CD4-positive, alpha-beta T cell (primary cell): ENCODE measurements around the gene CPAMD8. TPM values are rescaled to one million over a fixed set of nuclear protein-coding genes. Genes with fewer than 3 reads are reported as not detected.

ENCODE experiments used
- ATAC-seq: fragments of 200-7000 bp; cut with Tn5 transposase; one replicate; pipeline ENCODE4 v1.10.0; 2022; ENCODE audit warnings: mild to moderate bottlenecking; ENCODE audit not compliant: poor library complexity
- CTCF ChIA-PET: fragments of 350-600 bp; sonication (Branson Sonifier 250); formaldehyde crosslinking; loops from one replicate; lab custom pipeline; 2021; ENCODE audit warnings: antibody characterized with exemption, inconsistent platforms; lab: Charles Lee
- POLR2A ChIA-PET: fragments of 350-600 bp; sonication (Branson Sonifier 250); formaldehyde crosslinking; loops from one replicate; lab custom pipeline; 2021; ENCODE audit warnings: antibody characterized with exemption, inconsistent platforms; lab: Charles Lee
- DNase-seq, 14 experiments: peaks; one replicate each; pipeline ENCODE4 v3.0.0-alpha.2; 2013 to 2020; ENCODE audit warnings: mixed read lengths in 2 of 14
- H3K27ac ChIP-seq, 2 donors: one replicate each; pipeline versions ENCODE4 v1.5.1 to v1.7.0; 2013; ENCODE audit warnings: low read length in 2 of 2, low read depth in 1 of 2, mild to moderate bottlenecking in 1 of 2
- H3K27me3 ChIP-seq, 2 experiments: 1 replicate in 1 of 2; 2 replicates in 1 of 2; pipeline versions ENCODE4 v1.6.1 to v1.7.0; 2013; ENCODE audit warnings: low read length in 2 of 2, control low read depth in 1 of 2, mild to moderate bottlenecking in 1 of 2, moderate library complexity in 1 of 2; ENCODE audit not compliant: insufficient read depth in 2 of 2, control insufficient read depth in 1 of 2
- H3K36me3 ChIP-seq: one replicate; pipeline ENCODE4 v1.6.1; 2013; ENCODE audit warnings: low read length, control low read depth; ENCODE audit not compliant: insufficient read depth
- H3K4me1 ChIP-seq: one replicate; pipeline ENCODE4 v1.6.1; 2013; ENCODE audit warnings: low read length, control low read depth; ENCODE audit not compliant: insufficient read depth
- H3K4me3 ChIP-seq: one replicate; pipeline ENCODE4 v1.5.1; 2013; ENCODE audit warnings: mild to moderate bottlenecking, low read length, moderate library complexity
- H3K9me3 ChIP-seq, 2 experiments: 1 replicate in 1 of 2; 2 replicates in 1 of 2; pipeline versions ENCODE4 v1.6.1 to v1.7.0; 2013; ENCODE audit warnings: low read length in 2 of 2, mild to moderate bottlenecking in 2 of 2, control low read depth in 1 of 2, moderate library complexity in 1 of 2; ENCODE audit not compliant: control insufficient read depth in 1 of 2, insufficient read depth in 1 of 2
- H3K27ac Mint-ChIP-seq: one replicate; pipeline ENCODE4 v1.8.0; 2020; ENCODE audit warnings: mixed read lengths
- H3K27me3 Mint-ChIP-seq: one replicate; pipeline ENCODE4 v1.8.0; 2021; ENCODE audit warnings: mixed read lengths
- H3K36me3 Mint-ChIP-seq: one replicate; pipeline ENCODE4 v1.8.0; 2021; ENCODE audit warnings: low read depth, mixed read lengths
- H3K4me1 Mint-ChIP-seq: one replicate; pipeline ENCODE4 v1.8.0; 2021; ENCODE audit warnings: low read depth, mixed read lengths
- H3K4me3 Mint-ChIP-seq: one replicate; pipeline ENCODE4 v1.8.0; 2020; ENCODE audit warnings: mild to moderate bottlenecking, mixed read lengths
- H3K9me3 Mint-ChIP-seq: one replicate; pipeline ENCODE4 v1.8.0; 2020; ENCODE audit warnings: mixed read lengths
- intact Hi-C, 2 experiments: fragments of 100-400 bp; cut with DNase I in 1 of 2; cut with micrococcal nuclease in 1 of 2; formaldehyde crosslinking; loops; one replicate each; pipeline versions ENCODE4 v1.15.1 to v1.9.0; 2023 to 2025; cut with DNase I, micrococcal nuclease
- total RNA-seq, 174 experiments: library from RNA in 2 of 174; stranded (reverse) in 2 of 174; gene quantifications; one replicate each; pipeline ENCODE4 v1.2.3 and lab custom pipeline; 2021 to 2026
- TF ChIP-seq, protein P1 (sequence below): fragments of 200-600 bp; IDR thresholded peaks from one replicate; pipeline ENCODE4 v1.8.0; 2022; ENCODE audit warnings: antibody characterized with exemption, mild to moderate bottlenecking

The CPAMD8 gene
- total RNA-seq, 2 experiments from 2014 or later = 0.05 to 0.34 TPM

DNA sequence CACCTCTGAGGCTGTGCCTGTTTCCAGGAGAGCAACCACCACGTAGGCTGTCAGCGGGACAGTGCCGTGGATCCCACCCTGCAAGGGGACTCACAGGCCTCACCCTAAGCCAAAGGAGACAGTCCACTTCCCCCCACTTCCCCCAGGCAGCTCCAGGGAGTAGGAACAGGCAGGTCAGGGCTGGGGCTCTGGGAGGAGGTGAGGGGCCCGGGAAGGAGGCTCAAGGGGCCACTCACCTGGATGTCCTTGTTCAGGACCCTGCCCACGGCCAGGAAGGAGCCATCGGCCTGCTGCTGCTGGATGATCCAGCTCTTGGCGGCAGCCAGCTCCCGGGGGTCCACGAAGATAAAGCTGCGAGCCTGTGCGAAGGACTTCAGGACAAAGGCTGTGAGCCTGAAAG lies 112.2 kb downstream of the CPAMD8 start:
- intact Hi-C loops = no loop called here
- Histone ChIP-seq H3K9me3 (peaks cover 32 to 34% of the 10 kb centered on the region in 2 experiments), H3K36me3 (no peaks in the 10 kb centered on the region), H3K4me3 (no peak overlapping the region), H3K27ac (no peak overlapping the region), H3K4me1 (no peaks in the 10 kb centered on the region), H3K27me3 (peaks cover 0 to 3% of the 10 kb centered on the region in 2 experiments)
- Mint-ChIP-seq H3K9me3 (peaks cover 12% of the 10 kb centered on the region), H3K4me1 (no peaks in the 10 kb centered on the region), H3K27ac (no peak overlapping the region), H3K36me3 (no peaks in the 10 kb centered on the region), H3K4me3 (no peak overlapping the region), H3K27me3 (peaks cover 18% of the 10 kb centered on the region)
- POLR2A ChIA-PET = no interaction called here
- no peak for ATAC-seq
- CTCF ChIA-PET = no interaction called here
- TF ChIP-seq, protein P1, sequence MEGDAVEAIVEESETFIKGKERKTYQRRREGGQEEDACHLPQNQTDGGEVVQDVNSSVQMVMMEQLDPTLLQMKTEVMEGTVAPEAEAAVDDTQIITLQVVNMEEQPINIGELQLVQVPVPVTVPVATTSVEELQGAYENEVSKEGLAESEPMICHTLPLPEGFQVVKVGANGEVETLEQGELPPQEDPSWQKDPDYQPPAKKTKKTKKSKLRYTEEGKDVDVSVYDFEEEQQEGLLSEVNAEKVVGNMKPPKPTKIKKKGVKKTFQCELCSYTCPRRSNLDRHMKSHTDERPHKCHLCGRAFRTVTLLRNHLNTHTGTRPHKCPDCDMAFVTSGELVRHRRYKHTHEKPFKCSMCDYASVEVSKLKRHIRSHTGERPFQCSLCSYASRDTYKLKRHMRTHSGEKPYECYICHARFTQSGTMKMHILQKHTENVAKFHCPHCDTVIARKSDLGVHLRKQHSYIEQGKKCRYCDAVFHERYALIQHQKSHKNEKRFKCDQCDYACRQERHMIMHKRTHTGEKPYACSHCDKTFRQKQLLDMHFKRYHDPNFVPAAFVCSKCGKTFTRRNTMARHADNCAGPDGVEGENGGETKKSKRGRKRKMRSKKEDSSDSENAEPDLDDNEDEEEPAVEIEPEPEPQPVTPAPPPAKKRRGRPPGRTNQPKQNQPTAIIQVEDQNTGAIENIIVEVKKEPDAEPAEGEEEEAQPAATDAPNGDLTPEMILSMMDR = no peak
- DNase-seq = no peak

DNA sequence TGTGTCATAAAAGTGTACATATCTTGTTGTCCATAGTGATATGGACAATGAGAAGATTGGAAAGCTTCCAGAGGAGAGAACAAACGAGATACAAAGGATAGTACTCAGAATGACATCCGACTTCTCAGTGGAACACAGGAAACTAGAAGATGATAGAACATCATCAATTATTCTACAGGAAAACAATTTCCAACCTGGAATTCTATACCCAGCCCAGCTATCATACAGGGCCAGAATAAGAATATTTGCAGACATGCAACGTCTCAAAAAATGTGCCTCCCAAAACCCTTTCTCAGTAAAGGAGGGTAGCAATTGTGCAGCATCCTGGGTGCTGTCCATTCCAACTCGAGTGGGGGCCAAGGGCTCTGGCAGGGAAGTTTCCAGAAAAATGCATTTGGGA lies 113.8 kb downstream of the CPAMD8 start:
- ATAC-seq (no peak), DNase-seq (no peak)
- intact Hi-C loops = no loop called here
- no peak overlapping the region for H3K27ac ChIP-seq
- ChIA-PET CTCF (no interaction called here), POLR2A (no interaction called here)
- H3K4me1 ChIP-seq = no peaks in the 10 kb centered on the region
- H3K36me3 Mint-ChIP-seq = no peaks in the 10 kb centered on the region
- TF ChIP-seq, protein P1 = no peak
- peaks cover 14% of the 10 kb centered on the region for H3K27me3 Mint-ChIP-seq
- H3K9me3 Mint-ChIP-seq = peaks cover 12% of the 10 kb centered on the region
- no peak overlapping the region for H3K4me3 ChIP-seq
- peaks cover 32 to 34% of the 10 kb centered on the region in 2 experiments for H3K9me3 ChIP-seq
- H3K27ac Mint-ChIP-seq = no peak overlapping the region
- H3K36me3 ChIP-seq = no peaks in the 10 kb centered on the region
- peaks cover 0 to 3% of the 10 kb centered on the region in 2 experiments for H3K27me3 ChIP-seq
- H3K4me3 Mint-ChIP-seq = no peak overlapping the region
- H3K4me1 Mint-ChIP-seq = no peaks in the 10 kb centered on the region

DNA sequence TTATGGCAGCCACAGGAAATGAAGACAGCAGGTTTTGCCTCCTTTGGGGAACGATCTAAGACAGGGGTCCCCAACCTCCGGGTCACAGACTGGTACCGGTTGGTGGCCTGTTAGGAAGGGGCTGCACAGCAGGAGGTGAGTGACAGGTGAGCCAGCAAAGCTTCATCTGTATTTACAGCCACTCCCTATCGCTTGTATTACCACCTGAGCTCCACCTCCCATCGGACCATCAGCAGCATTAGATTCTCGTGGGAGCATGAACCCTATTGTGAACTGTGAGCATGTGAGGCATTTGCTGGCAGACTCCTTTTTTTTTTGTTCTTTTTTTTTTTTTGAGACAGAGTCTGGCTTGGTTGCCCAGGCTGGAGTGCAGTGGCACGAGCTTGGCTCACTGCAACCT lies 115.6 kb downstream of the CPAMD8 start:
- Mint-ChIP-seq H3K27ac (no peak overlapping the region), H3K9me3 (peaks cover 12% of the 10 kb centered on the region), H3K4me1 (no peaks in the 10 kb centered on the region), H3K36me3 (no peaks in the 10 kb centered on the region), H3K27me3 (peaks cover 6% of the 10 kb centered on the region), H3K4me3 (no peak overlapping the region)
- peaks cover 0 to 3% of the 10 kb centered on the region in 2 experiments for H3K27me3 ChIP-seq
- ChIA-PET POLR2A (no interaction called here), CTCF (interaction anchor here (0.6 to 1.7 kb wide), 2 partner anchors 141 to 566 kb away, joined by 4 to 6 read pairs; no protein-coding TSS in a partner anchor)
- H3K4me1 ChIP-seq = no peaks in the 10 kb centered on the region
- DNase-seq (no peak), ATAC-seq (no peak)
- TF ChIP-seq, protein P1 = no peak
- peaks cover 32 to 34% of the 10 kb centered on the region in 2 experiments for H3K9me3 ChIP-seq
- intact Hi-C loops = no loop called here
- H3K36me3 ChIP-seq = no peaks in the 10 kb centered on the region
- no peak overlapping the region for H3K4me3 ChIP-seq
- no peak overlapping the region for H3K27ac ChIP-seq
